Inflammatory macrophage treated with lipopolysaccharide for 1 hour (primary cell): ENCODE data around the gene MINDY2.
"Not testable (repeated sequence)": the region's sequence is repeated elsewhere in the genome, so short reads cannot be mapped to it uniquely, and the experiment has no call there.

Experiments
- DNase-seq, 2 donors: peaks; one replicate each; pipeline ENCODE4 v3.0.0-alpha.2; 2020 to 2022

Gene MINDY2

GRCh38 chr15:58752716-58753115 lies 18.4 kb upstream of the MINDY2 start:
- DNase-seq: no peak

GRCh38 chr15:58755350-58755749 lies 15.8 kb upstream of the MINDY2 start:
- no peak for DNase-seq

- DNase-seq: no peak
Measured at GRCh38 chr15:58755956-58756355, 15.1 kb upstream of the MINDY2 start.

- no peak for DNase-seq
Measured at GRCh38 chr15:58758141-58758540, 13.0 kb upstream of the MINDY2 start.

GRCh38 chr15:58760385-58761009 lies 10.6 kb upstream of the MINDY2 start:
- no peak for DNase-seq

GRCh38 chr15:58761010-58761388 lies 10.1 kb upstream of the MINDY2 start:
- DNase-seq: no peak

- no peak for DNase-seq
Measured at GRCh38 chr15:58762285-58762684, 8.8 kb upstream of the MINDY2 start.

- no peak for DNase-seq
Measured at GRCh38 chr15:58762731-58763130, 8.4 kb upstream of the MINDY2 start.

- no peak for DNase-seq
Measured at GRCh38 chr15:58764468-58764867, 6.6 kb upstream of the MINDY2 start.

- DNase-seq: no peak
Measured at GRCh38 chr15:58766290-58766689, 4.8 kb upstream of the MINDY2 start.

GRCh38 chr15:58768601-58769004 lies 2.5 kb upstream of the MINDY2 start:
- not testable (repeated sequence) for DNase-seq

GRCh38 chr15:58770519-58770856 lies 614 bp upstream of the MINDY2 start:
- DNase-seq: no peak

GRCh38 chr15:58771621-58772250 lies 634 bp downstream of the MINDY2 start:
- DNase-seq: no peak

GRCh38 chr15:58773024-58773423 lies 1.9 kb downstream of the MINDY2 start:
- DNase-seq: no peak

- DNase-seq: no peak
Measured at GRCh38 chr15:58775402-58775801, 4.3 kb downstream of the MINDY2 start.

GRCh38 chr15:58777107-58777506 lies 6.0 kb downstream of the MINDY2 start:
- no peak for DNase-seq

GRCh38 chr15:58779554-58779953 lies 8.5 kb downstream of the MINDY2 start:
- DNase-seq: no peak

GRCh38 chr15:58785355-58785754 lies 14.3 kb downstream of the MINDY2 start:
- DNase-seq: no peak

- DNase-seq: no peak
Measured at GRCh38 chr15:58788056-58788710, 17.1 kb downstream of the MINDY2 start.

GRCh38 chr15:58793862-58794261 lies 22.8 kb downstream of the MINDY2 start:
- DNase-seq: no peak

GRCh38 chr15:58795825-58796224 lies 24.7 kb downstream of the MINDY2 start:
- no peak for DNase-seq

- no peak for DNase-seq
Measured at GRCh38 chr15:58797505-58797904, 26.4 kb downstream of the MINDY2 start.

- DNase-seq: peak; percentile 31 to 57
Measured at GRCh38 chr15:58805095-58805494, 34.0 kb downstream of the MINDY2 start.

GRCh38 chr15:58823267-58823666 lies 52.2 kb downstream of the MINDY2 start:
- not testable (repeated sequence) for DNase-seq

GRCh38 chr15:58830556-58830955 lies 59.5 kb downstream of the MINDY2 start:
- DNase-seq: no peak
